G401 (cell line): ENCODE results near the gene ATR. TPM values are rescaled to one million over a fixed set of nuclear protein-coding genes. Genes with fewer than 3 reads are reported as not detected.
"Not testable (repeated sequence)": the region's sequence is repeated elsewhere in the genome, so short reads cannot be mapped to it uniquely, and the experiment has no call there.

Source experiments
- DNase-seq: peaks from one replicate; pipeline ENCODE4 v3.0.0-alpha.2; 2015; ENCODE audit warnings: low spot score
- in situ Hi-C: cut with HindIII; loops from 2 replicates; pipeline ENCODE4 v1.10.0; 2016; ENCODE audit warnings: low sequenced_read_pairs, mixed read lengths
- total RNA-seq: library from RNA; depleted of rRNA; stranded (reverse); fragments of >200 nt; shearing (Covaris generic); gene quantifications from 2 replicates; pipeline ENCODE4 v1.2.3, GENCODE V29; 2014; rRNA removed

The ATR gene
- total RNA-seq, 1 experiment from 2014 or later, result 26.1 TPM

DNA sequence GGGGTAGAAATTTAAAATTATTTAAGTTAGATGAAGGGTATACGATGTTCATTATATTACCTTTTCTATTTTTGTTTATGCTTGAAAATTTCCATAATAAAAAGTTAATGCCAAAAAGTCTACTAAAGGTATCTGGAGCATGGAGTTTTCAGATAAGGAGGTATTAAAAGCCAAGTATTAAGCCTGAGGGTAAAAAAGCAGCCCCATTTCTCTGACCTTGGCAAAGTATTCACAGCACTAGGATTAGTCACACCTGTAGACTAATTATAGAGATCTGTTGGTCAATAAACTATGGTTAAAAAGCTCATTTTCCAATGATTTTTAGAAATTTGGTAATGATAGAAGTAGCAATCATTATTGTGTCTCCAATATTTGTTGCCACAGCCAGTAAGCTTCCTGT is 153.8 kb downstream of the ATR start:
- in situ Hi-C loops, result no loop called here
- no peak for DNase-seq

GRCh38 chr3:142418926-142419592 is 159.5 kb downstream of the ATR start:
- no peak for DNase-seq
- in situ Hi-C loops, result no loop called here

DNA sequence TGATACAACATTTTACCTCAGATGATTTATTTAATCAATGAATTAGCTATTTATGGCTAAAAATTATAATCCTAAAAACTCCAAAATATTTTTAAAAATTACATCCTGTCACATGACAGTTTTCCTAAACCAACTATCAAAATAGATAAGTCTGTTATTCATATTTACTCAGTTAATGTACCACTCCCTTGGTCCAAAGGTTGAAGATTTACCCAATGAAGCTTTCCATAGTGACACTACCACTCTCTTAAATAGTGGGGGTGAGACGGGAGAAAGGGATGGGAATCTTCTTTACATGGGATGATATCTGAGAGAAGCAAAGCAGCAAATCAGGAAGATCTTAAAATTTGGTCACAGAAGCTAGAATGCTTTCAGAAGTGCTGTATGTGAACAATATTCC is 161.2 kb downstream of the ATR start:
- in situ Hi-C loops, result no loop called here

GRCh38 chr3:142400537-142400936 is 178.0 kb downstream of the ATR start:
- DNase-seq, in situ Hi-C loops: not testable (repeated sequence)

More for the DNA sequence above, 161.2 kb downstream of the ATR start:
- no peak for DNase-seq

Other genes starting within 250 kb of the ATR start
- gene XRN1, start 130.7 kb downstream of the ATR start, total RNA-seq, result 3.9 and 7.7 TPM in 2 replicates
- 5.2 and 12.1 TPM in 2 replicates for gene PLS1, start 17.7 kb upstream of the ATR start, total RNA-seq
- gene TRPC1, start 145.3 kb upstream of the ATR start, total RNA-seq, result 27.6 and 56.0 TPM in 2 replicates